ENCODE data around the gene SIPA1L3. TPM values are rescaled to one million over a fixed set of nuclear protein-coding genes. Genes with fewer than 3 reads are reported as not detected.
"Not testable (repeated sequence)": the region's sequence is repeated elsewhere in the genome, so short reads cannot be mapped to it uniquely, and the experiment has no call there.

The SIPA1L3 gene
- total and polyA plus RNA-seq, 8 donors, result 2.9 to 211 (median 24.3) TPM

DNA sequence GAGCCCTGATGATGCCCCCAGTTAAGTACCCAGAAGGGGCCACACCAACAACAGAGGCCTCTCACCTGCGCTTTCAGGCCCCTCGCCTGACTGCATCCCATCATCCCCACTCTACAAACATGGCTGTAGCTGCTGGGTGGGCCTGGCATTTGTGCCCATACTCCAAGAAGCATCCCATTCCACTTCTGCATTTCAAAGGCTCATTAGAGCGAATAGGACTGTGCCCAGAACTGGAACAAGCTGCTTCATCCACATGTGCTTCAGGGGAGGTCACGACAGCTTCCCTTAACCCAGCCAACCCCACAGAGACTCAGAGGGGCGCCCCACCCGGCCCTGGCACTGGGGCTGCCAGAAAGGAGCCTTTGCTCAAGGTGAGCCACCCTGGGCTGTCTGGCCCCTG is 156.9 kb downstream of the SIPA1L3 start:
- intact Hi-C loops (cut with DNase I; ENCODE audit: low total_unique reads), result no loop called here
- no peaks in the 10 kb centered on the region for H3K9me3 ChIP-seq
- WGBS, 5 donors, result 78 to 90% (median 82%) methylated on average over 6 of the region's 6 CpGs
- H3K4me3 ChIP-seq, result no peak overlapping the region
- DNase-seq, result no peak
- H3K27ac ChIP-seq, result peak overlapping the region in 3 of 5 donors; percentile 1 to 41 (median 8)
- no peaks in the 10 kb centered on the region for H3K27me3 ChIP-seq
- H3K4me1 ChIP-seq, result peaks cover 0 to 29% (median 22%) of the 10 kb centered on the region in 4 donors
- TF ChIP-seq POLR2AphosphoS5 (IDR thresholded peaks at IDR 0.05), result no peak
- no peak for TF ChIP-seq POLR2A (IDR thresholded peaks at IDR 0.05)
- TF ChIP-seq, protein P1, sequence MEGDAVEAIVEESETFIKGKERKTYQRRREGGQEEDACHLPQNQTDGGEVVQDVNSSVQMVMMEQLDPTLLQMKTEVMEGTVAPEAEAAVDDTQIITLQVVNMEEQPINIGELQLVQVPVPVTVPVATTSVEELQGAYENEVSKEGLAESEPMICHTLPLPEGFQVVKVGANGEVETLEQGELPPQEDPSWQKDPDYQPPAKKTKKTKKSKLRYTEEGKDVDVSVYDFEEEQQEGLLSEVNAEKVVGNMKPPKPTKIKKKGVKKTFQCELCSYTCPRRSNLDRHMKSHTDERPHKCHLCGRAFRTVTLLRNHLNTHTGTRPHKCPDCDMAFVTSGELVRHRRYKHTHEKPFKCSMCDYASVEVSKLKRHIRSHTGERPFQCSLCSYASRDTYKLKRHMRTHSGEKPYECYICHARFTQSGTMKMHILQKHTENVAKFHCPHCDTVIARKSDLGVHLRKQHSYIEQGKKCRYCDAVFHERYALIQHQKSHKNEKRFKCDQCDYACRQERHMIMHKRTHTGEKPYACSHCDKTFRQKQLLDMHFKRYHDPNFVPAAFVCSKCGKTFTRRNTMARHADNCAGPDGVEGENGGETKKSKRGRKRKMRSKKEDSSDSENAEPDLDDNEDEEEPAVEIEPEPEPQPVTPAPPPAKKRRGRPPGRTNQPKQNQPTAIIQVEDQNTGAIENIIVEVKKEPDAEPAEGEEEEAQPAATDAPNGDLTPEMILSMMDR (IDR thresholded peaks at IDR 0.05), result no peak
- TF ChIP-seq EP300 (IDR thresholded peaks at IDR 0.05), result no peak
- H3K36me3 ChIP-seq, result no peaks in the 10 kb centered on the region

DNA sequence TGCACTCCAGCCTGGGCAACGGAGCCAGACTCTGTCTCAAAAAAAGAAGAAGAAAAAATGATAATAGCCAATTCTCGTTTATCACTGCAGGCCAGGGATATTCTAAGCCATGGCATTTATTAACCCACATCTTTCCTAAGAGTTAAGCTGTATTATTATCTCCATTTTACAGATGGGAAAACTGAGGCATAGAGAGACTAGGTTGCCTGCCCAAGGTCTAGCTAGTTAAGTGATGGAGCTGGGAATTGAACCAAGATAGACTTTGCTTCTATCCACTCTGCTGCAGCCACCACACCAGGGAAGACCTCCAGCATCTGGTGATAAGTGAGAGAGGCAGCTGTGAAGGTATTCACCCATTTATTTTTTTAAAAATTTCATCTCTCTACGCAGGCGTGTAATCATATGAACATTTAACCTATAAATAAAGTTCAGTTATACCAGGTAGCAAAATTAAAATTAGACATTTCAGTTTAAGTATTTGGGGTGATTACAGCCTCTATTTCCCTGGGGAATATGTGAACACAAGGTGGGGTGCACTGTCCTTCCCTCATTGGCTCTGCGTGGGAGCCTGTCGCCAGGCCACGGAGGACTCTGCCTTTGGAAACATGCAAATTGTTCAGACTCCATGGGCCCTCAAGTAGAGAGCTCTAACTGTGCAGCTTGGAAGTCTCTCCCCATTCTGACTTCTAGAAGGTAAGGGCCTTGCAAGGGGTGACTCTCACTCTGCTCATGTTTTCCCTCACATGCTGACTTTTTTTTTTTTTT is 157.8 kb downstream of the SIPA1L3 start:
- no peak overlapping the region for H3K4me3 ChIP-seq
- WGBS, 5 donors, result 90 to 96% (median 92%) methylated on average over 7 of the region's 7 CpGs
- H3K9me3 ChIP-seq, result no peaks in the 10 kb centered on the region
- no peaks in the 10 kb centered on the region for H3K27me3 ChIP-seq
- H3K27ac ChIP-seq, result no peak overlapping the region
- intact Hi-C loops (cut with DNase I; ENCODE audit: low total_unique reads), result no loop called here
- no peak for DNase-seq
- TF ChIP-seq, protein P1 (IDR thresholded peaks at IDR 0.05), result no peak
- TF ChIP-seq POLR2AphosphoS5 (IDR thresholded peaks at IDR 0.05) (no peak), POLR2A (IDR thresholded peaks at IDR 0.05) (no peak), EP300 (IDR thresholded peaks at IDR 0.05) (no peak)
- peaks cover 0 to 23% (median 14%) of the 10 kb centered on the region in 4 donors for H3K4me1 ChIP-seq
- no peaks in the 10 kb centered on the region for H3K36me3 ChIP-seq

DNA sequence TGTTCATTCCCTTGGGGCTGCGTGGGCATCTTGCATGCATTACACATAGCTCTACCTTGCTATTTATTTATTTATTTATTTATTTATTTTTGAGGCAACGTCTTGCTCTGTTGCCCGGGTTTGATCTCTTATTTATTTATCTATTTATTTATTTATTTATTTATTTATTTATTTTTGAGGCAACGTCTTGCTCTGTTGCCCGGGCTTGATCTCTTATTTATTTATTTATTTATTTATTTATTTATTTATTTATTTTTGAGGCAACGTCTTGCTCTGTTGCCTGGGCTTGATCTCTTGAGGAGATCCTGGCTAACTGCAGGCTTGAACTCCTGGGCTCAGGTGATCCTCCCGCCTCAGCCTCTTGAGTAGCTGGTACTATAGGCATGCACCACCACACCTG is 158.8 kb downstream of the SIPA1L3 start:
- H3K9me3 ChIP-seq; DNase-seq; H3K36me3 ChIP-seq; H3K27ac ChIP-seq; H3K4me3 ChIP-seq; H3K27me3 ChIP-seq; intact Hi-C loops (cut with DNase I; ENCODE audit: low total_unique reads): not testable (repeated sequence)
- WGBS, 5 donors, result 89 to 94% (median 93%) methylated on average over 7 of the region's 7 CpGs
- H3K4me1 ChIP-seq, result peaks cover 0 to 16% (median 12%) of the 10 kb centered on the region in 4 donors

DNA sequence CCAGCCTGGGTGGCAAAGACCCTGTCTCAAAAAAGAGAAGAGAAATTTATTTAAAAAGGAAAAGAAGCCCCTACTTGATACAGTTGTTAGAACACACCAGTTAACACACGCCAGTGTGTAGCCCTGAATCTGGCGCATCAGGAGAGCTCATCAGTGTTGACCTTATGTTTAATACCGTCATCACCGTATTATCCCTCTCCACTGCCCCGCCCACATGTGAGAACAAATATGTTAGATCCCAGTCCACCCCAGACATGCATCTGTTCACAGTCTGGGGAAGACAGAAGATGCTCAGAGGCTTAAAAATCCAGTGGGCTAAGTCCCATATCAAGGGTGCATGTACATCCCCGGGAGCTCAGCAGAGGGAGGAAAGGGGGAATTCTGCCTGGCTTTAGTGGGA is 161.8 kb downstream of the SIPA1L3 start:
- DNase-seq, result no peak
- Histone ChIP-seq H3K4me1 (peaks cover 0 to under 1% (median under 1%) of the 10 kb centered on the region in 4 donors), H3K27me3 (no peaks in the 10 kb centered on the region), H3K36me3 (no peaks in the 10 kb centered on the region), H3K9me3 (no peaks in the 10 kb centered on the region), H3K27ac (no peak overlapping the region), H3K4me3 (no peak overlapping the region)
- intact Hi-C loops (cut with DNase I; ENCODE audit: low total_unique reads), result no loop called here
- TF ChIP-seq, protein P1 (IDR thresholded peaks at IDR 0.05), result no peak
- TF ChIP-seq EP300 (IDR thresholded peaks at IDR 0.05), result no peak
- no peak for TF ChIP-seq POLR2AphosphoS5 (IDR thresholded peaks at IDR 0.05)
- no peak for TF ChIP-seq POLR2A (IDR thresholded peaks at IDR 0.05)
- WGBS, 5 donors, result 81 to 97% (median 90%) methylated on average over 6 of the region's 6 CpGs

DNA sequence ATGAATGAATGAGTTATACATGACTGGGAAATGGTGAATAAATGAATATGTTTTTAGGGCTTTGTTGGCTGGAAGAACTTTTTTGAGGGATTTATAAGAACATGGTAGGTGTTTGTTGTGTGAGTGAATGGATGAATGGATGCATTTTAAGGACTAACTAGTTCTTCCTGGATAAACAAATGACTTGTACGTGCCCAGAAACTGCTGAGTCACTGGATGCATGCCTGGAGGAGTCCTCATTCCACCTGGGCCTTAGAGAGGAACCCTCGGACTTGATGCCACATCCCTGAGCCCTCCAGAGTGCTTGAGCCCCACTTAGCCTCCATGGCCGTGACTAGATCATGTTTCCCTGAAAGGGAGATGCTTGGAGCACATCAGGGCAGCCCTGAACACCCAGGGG is 163.6 kb downstream of the SIPA1L3 start:
- Histone ChIP-seq H3K9me3 (no peaks in the 10 kb centered on the region), H3K27me3 (no peaks in the 10 kb centered on the region), H3K4me1 (no peaks in the 10 kb centered on the region), H3K27ac (no peak overlapping the region), H3K36me3 (no peaks in the 10 kb centered on the region), H3K4me3 (no peak overlapping the region)
- TF ChIP-seq, protein P1 (IDR thresholded peaks at IDR 0.05), result no peak
- TF ChIP-seq POLR2AphosphoS5 (IDR thresholded peaks at IDR 0.05), result no peak
- TF ChIP-seq EP300 (IDR thresholded peaks at IDR 0.05), result no peak
- no peak for TF ChIP-seq POLR2A (IDR thresholded peaks at IDR 0.05)
- DNase-seq, result no peak
- 53 to 69% (median 57%) methylated on average over 3 of the region's 3 CpGs for WGBS, 5 donors
- intact Hi-C loops (cut with DNase I; ENCODE audit: low total_unique reads), result no loop called here

DNA sequence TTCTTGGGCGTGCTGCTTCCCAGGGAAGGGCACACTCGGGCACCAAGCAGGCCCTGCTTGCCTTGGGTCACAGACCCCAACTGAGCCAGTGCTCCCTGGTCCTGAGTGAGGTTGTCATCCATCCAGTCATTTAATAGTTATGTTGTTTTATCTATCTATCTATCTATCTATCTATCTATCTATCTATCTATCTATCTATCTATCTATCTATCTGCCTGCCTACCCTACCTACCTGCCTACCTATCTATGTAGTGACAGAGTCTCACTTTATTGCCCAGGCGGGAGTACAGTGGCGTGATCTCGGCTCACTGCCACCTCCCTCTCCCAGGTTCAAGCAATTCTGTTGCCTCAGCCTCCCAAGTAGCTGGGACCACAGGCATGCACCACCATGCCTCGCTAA is 164.0 kb downstream of the SIPA1L3 start:
- H3K4me3 ChIP-seq; H3K9me3 ChIP-seq; H3K27ac ChIP-seq; H3K4me1 ChIP-seq; intact Hi-C loops (cut with DNase I; ENCODE audit: low total_unique reads); H3K27me3 ChIP-seq; DNase-seq; H3K36me3 ChIP-seq: not testable (repeated sequence)
- whole genome bisulfite sequencing, 5 donors, result 95 to 97% (median 96%) methylated on average over 6 of the region's 6 CpGs
